ENCODE measurements around the gene MON1A.
A peak's percentile ranks its signal among the peaks of the same experiment; 100 is the strongest.
"Not testable (repeated sequence)": the region's sequence is repeated elsewhere in the genome, so short reads cannot be mapped to it uniquely, and the experiment has no call there.

The MON1A gene

DNA sequence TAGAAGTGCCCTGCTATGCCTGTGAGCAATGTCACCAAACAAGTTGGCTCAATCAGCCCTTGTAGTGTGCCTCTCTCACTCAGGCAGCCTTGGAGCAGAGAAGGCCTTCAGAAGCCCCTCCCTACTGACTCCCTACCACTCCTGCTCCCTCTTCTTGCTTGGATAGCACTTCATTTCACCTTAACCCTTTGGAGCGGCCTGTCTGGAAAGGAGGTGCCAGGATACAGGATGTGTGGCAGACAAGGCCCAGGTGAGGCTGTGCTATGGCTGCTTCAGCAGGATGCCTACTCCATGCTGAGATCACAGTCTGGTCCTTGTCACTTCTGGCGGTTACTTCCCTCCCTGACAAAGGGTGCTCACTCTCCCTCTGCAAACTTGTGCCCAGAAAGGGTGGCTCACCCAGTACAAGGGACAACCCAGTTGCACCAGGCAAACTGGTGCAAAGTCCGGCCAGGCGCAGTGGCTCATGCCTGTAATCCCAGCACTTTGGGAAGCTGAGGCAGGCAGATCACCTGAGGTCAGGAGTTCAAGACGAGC is 1.1 kb downstream of the MON1A start:
- Histone ChIP-seq H3K4me1 (ENCODE audit: insufficient read depth, poor library complexity, severe bottlenecking) (peaks cover 19% of the 10 kb centered on the region), H3K9me3 (ENCODE audit: severe bottlenecking) (no peaks in the 10 kb centered on the region), H3K27me3 (ENCODE audit: insufficient read depth, poor library complexity, severe bottlenecking) (no peaks in the 10 kb centered on the region), H3K4me3 (ENCODE audit: severe bottlenecking) (peak overlapping the region; percentile 63), H3K27ac (ENCODE audit: poor library complexity, severe bottlenecking) (peak overlapping the region; percentile 42), H3K36me3 (ENCODE audit: low read depth) (no peaks in the 10 kb centered on the region)
- TF ChIP-seq, protein P1, sequence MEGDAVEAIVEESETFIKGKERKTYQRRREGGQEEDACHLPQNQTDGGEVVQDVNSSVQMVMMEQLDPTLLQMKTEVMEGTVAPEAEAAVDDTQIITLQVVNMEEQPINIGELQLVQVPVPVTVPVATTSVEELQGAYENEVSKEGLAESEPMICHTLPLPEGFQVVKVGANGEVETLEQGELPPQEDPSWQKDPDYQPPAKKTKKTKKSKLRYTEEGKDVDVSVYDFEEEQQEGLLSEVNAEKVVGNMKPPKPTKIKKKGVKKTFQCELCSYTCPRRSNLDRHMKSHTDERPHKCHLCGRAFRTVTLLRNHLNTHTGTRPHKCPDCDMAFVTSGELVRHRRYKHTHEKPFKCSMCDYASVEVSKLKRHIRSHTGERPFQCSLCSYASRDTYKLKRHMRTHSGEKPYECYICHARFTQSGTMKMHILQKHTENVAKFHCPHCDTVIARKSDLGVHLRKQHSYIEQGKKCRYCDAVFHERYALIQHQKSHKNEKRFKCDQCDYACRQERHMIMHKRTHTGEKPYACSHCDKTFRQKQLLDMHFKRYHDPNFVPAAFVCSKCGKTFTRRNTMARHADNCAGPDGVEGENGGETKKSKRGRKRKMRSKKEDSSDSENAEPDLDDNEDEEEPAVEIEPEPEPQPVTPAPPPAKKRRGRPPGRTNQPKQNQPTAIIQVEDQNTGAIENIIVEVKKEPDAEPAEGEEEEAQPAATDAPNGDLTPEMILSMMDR (IDR thresholded peaks at IDR 0.05; ENCODE audit: poor library complexity, severe bottlenecking) = no peak
- ATAC-seq (ENCODE audit: low read depth) (no peak), DNase-seq (ENCODE audit: low spot score) (no peak)

DNA sequence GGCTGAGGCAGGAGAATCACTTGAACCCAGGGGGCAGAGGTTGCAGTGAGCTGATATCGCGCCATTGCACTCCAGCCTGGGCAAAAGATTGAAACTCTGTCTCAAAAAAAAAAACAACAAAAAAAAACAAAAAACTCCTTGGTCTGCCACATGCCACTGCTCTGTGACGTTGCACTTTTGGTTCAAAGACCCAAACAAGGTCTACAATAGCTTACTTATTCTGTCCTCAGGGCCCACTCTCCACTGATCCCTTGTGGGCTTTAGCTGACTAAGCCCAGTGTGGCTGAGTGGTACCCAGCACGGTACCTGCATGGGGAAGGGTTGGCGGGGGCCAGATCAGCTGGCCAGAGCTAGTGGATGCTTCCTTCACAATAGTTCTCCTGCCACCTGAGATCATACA is 1.8 kb downstream of the MON1A start:
- TF ChIP-seq, protein P1 (IDR thresholded peaks at IDR 0.05; ENCODE audit: poor library complexity, severe bottlenecking) = no peak
- DNase-seq (ENCODE audit: low spot score) (no peak), ATAC-seq (ENCODE audit: low read depth) (no peak)
- Histone ChIP-seq H3K27me3 (ENCODE audit: insufficient read depth, poor library complexity, severe bottlenecking) (no peaks in the 10 kb centered on the region), H3K27ac (ENCODE audit: poor library complexity, severe bottlenecking) (peak overlapping the region; percentile 42), H3K4me3 (ENCODE audit: severe bottlenecking) (no peak overlapping the region), H3K36me3 (ENCODE audit: low read depth) (no peaks in the 10 kb centered on the region), H3K9me3 (ENCODE audit: severe bottlenecking) (no peaks in the 10 kb centered on the region), H3K4me1 (ENCODE audit: insufficient read depth, poor library complexity, severe bottlenecking) (peaks cover 19% of the 10 kb centered on the region)

DNA sequence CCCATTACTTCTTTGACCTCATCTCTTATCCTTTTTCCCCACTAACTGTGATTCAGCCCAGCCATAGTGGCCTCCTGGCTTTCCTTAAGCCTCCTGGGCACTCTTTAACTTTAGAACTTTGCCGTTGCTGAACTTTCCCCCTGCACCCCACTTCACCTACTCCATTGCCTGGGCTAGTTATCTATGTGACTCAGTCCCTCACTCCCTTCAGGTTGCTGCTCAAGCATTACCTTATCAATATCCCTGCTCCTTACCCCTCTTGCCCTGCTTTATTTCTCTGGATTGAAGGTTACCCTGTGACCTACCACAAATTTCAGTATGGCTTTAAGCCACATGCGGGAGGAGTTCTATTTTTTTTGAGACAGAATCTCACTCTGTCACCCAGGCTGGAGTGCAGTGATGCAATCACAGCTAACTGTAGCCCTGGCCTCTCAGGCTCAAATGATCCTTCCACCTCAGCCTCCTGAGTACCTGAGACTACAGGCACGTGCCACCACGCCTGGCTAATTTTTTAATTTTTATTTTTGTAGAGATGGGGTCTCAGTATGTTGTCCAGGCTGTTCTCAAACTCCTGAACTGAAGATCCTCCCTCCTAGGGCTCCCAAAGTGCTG is 3.4 kb downstream of the MON1A start:
- Histone ChIP-seq H3K4me3 (ENCODE audit: severe bottlenecking) (no peak overlapping the region), H3K9me3 (ENCODE audit: severe bottlenecking) (no peaks in the 10 kb centered on the region), H3K36me3 (ENCODE audit: low read depth) (no peaks in the 10 kb centered on the region), H3K27ac (ENCODE audit: poor library complexity, severe bottlenecking) (no peak overlapping the region), H3K4me1 (ENCODE audit: insufficient read depth, poor library complexity, severe bottlenecking) (peaks cover 19% of the 10 kb centered on the region), H3K27me3 (ENCODE audit: insufficient read depth, poor library complexity, severe bottlenecking) (no peaks in the 10 kb centered on the region)
- no peak for ATAC-seq (ENCODE audit: low read depth)
- DNase-seq (ENCODE audit: low spot score) = no peak
- TF ChIP-seq, protein P1 (IDR thresholded peaks at IDR 0.05; ENCODE audit: poor library complexity, severe bottlenecking) = no peak

DNA sequence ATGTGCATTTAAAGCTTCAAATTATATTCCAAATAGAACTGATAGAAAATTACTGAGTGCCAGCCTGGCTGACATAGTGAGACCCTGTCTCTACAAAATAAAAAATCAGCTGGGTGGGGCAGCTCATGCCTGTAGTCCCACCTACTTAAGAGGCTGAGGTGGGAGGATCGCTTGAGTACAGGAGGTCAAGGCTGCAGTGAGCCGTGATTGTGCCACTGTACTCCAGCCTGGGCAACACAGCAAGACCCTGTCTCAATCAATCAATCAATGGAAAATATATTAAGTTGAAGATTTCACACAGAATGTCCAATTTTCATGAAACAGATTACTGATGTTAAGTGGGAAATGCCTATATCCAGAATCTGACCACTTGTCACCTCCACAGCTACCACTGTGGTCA is 4.1 kb downstream of the MON1A start:
- peak overlapping the region; percentile 49 for H3K27ac ChIP-seq (ENCODE audit: poor library complexity, severe bottlenecking)
- no peaks in the 10 kb centered on the region for H3K27me3 ChIP-seq (ENCODE audit: insufficient read depth, poor library complexity, severe bottlenecking)
- no peak overlapping the region for H3K4me3 ChIP-seq (ENCODE audit: severe bottlenecking)
- TF ChIP-seq, protein P1 (IDR thresholded peaks at IDR 0.05; ENCODE audit: poor library complexity, severe bottlenecking) = no peak
- peaks cover 19% of the 10 kb centered on the region for H3K4me1 ChIP-seq (ENCODE audit: insufficient read depth, poor library complexity, severe bottlenecking)
- DNase-seq (ENCODE audit: low spot score) (no peak), ATAC-seq (ENCODE audit: low read depth) (no peak)
- no peaks in the 10 kb centered on the region for H3K9me3 ChIP-seq (ENCODE audit: severe bottlenecking)
- no peaks in the 10 kb centered on the region for H3K36me3 ChIP-seq (ENCODE audit: low read depth)

DNA sequence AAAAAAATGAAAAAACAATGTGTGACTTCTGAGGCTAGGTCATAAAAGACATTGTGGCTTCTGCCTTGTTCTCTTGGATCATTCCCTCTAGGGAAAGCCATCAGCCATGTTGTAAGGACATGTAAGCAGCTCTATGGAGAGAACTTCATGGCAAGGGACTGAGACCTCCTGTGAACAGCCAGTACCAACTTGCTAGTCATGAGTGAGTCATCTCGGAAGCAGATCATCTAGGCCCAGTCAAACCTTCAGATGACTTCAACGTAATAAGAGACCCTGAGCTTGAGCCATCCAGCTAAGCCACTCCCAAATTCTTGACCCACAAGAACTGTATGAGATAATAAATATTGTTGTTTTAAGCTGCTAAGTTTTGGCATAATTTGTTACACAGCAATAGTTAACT is 4.9 kb downstream of the MON1A start:
- no peaks in the 10 kb centered on the region for H3K36me3 ChIP-seq (ENCODE audit: low read depth)
- peak overlapping the region; percentile 49 for H3K27ac ChIP-seq (ENCODE audit: poor library complexity, severe bottlenecking)

DNA sequence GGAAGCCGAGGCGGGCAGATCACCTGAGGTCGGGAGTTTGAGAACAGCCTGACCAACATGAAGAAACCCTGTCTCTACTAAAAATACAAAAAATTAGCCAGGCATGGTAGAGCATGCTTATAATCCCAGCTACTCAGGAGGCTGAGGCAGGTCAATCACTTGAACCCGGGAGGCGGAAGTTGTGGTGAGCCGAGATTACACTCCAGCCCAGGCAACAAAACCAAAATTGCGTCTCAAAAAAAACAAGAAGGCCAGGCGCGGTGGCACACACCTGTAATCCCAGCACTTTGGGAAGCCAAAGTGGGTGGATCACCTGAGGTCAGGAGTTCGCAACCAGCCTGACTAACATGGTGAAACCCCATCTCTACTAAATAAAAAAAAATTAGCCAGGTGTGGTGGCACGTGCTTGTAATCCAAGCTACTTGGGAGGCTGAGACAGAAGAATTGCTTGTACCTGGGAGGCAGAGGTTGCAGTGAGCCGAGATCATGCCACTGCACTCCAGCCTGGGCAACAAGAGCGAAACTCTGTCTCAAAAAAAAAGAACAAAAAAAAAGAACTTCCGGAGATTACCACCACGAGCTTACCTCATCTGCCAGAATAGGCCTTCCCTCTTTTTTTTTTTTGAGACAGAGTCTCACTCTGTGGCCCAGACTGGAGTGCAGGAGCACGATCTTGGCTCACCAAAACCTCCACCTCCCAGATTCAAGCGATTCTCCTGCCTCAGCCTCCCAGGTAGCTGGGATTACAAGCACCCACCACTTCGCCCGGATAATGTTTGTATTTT is 11.6 kb downstream of the MON1A start:
- not testable (repeated sequence) for H3K9me3 ChIP-seq (ENCODE audit: severe bottlenecking); H3K27me3 ChIP-seq (ENCODE audit: insufficient read depth, poor library complexity, severe bottlenecking); ATAC-seq (ENCODE audit: low read depth); H3K27ac ChIP-seq (ENCODE audit: poor library complexity, severe bottlenecking); H3K4me1 ChIP-seq (ENCODE audit: insufficient read depth, poor library complexity, severe bottlenecking); H3K36me3 ChIP-seq (ENCODE audit: low read depth); H3K4me3 ChIP-seq (ENCODE audit: severe bottlenecking); DNase-seq (ENCODE audit: low spot score)

More for the DNA sequence above, 4.9 kb downstream of the MON1A start:
- TF ChIP-seq, protein P1 (IDR thresholded peaks at IDR 0.05; ENCODE audit: poor library complexity, severe bottlenecking) = no peak
- Histone ChIP-seq H3K9me3 (ENCODE audit: severe bottlenecking) (no peaks in the 10 kb centered on the region), H3K4me3 (ENCODE audit: severe bottlenecking) (no peak overlapping the region), H3K27me3 (ENCODE audit: insufficient read depth, poor library complexity, severe bottlenecking) (no peaks in the 10 kb centered on the region), H3K4me1 (ENCODE audit: insufficient read depth, poor library complexity, severe bottlenecking) (peaks cover 19% of the 10 kb centered on the region)
- DNase-seq (ENCODE audit: low spot score) (no peak), ATAC-seq (ENCODE audit: low read depth) (peak; percentile 71)
